OCI-LY7 (cell line): Measurements from ENCODE around the gene ARL15.
"Not testable (repeated sequence)": the region's sequence is repeated elsewhere in the genome, so short reads cannot be mapped to it uniquely, and the experiment has no call there.

Source experiments
- EZH2phosphoT487 ChIP-seq: fragments of 200-600 bp; sonication (generic); IDR thresholded peaks from 2 replicates; pipeline ENCODE4 v1.6.1; 2018; ENCODE audit warnings: low read depth, borderline replicate concordance, mild to moderate bottlenecking, mixed run types, antibody characterized with exemption, low read length, moderate library complexity, mixed read lengths
- TF ChIP-seq, protein P1 (sequence below): fragments of 200-600 bp; sonication (generic); conservative IDR thresholded peaks from 2 replicates; pipeline ENCODE4 v1.5.1; 2014; ENCODE audit warnings: mild to moderate bottlenecking, antibody characterized with exemption, low read length, moderate library complexity, mixed read lengths

DNA sequence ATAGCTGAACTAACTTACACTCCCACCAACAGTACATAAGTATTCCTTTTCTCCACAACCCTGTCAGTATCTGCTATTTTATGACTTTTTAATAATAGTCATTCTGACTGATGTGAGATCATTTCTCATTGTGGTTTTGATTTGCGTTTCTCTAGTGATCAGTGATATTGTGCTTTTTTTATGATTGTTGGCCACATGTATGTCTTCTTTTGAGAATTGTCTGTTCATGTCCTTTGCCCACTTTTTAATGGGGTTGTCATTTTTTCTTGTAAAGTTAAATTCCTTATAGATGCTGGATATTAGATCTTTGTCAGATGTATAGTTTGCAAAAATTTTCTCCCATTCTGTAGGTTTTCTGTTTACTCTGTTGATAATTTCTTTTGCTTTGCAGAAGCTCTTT lies 42.2 kb upstream of the ARL15 start:
- TF ChIP-seq, protein P1, sequence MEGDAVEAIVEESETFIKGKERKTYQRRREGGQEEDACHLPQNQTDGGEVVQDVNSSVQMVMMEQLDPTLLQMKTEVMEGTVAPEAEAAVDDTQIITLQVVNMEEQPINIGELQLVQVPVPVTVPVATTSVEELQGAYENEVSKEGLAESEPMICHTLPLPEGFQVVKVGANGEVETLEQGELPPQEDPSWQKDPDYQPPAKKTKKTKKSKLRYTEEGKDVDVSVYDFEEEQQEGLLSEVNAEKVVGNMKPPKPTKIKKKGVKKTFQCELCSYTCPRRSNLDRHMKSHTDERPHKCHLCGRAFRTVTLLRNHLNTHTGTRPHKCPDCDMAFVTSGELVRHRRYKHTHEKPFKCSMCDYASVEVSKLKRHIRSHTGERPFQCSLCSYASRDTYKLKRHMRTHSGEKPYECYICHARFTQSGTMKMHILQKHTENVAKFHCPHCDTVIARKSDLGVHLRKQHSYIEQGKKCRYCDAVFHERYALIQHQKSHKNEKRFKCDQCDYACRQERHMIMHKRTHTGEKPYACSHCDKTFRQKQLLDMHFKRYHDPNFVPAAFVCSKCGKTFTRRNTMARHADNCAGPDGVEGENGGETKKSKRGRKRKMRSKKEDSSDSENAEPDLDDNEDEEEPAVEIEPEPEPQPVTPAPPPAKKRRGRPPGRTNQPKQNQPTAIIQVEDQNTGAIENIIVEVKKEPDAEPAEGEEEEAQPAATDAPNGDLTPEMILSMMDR: not testable (repeated sequence)
- TF ChIP-seq EZH2phosphoT487: not testable (repeated sequence)
